ENCODE results near the gene IFNL3.
"Not testable (repeated sequence)": the region's sequence is repeated elsewhere in the genome, so short reads cannot be mapped to it uniquely, and the experiment has no call there.

DNA sequence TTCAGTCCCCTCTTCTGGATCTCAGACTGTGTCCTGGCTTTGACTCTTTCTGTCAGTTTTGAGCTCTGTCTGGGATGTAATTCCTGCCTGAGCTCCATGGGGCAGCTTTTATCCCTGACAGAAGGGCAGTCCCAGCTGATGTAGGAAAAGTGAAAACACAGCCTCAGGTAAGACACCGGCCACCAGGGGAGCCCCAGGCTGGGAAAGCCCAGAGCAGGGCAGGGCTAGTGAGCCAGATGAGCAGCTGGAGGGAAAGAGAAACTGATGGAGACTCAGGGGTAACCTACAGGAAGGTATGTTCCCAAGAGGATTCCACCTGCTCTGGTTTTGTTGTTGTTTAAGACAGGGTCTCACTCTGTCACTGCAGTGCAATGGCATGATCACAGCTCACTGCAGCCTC lies 360 bp upstream of the IFNL3 start:
- TF ChIP-seq, protein P1, sequence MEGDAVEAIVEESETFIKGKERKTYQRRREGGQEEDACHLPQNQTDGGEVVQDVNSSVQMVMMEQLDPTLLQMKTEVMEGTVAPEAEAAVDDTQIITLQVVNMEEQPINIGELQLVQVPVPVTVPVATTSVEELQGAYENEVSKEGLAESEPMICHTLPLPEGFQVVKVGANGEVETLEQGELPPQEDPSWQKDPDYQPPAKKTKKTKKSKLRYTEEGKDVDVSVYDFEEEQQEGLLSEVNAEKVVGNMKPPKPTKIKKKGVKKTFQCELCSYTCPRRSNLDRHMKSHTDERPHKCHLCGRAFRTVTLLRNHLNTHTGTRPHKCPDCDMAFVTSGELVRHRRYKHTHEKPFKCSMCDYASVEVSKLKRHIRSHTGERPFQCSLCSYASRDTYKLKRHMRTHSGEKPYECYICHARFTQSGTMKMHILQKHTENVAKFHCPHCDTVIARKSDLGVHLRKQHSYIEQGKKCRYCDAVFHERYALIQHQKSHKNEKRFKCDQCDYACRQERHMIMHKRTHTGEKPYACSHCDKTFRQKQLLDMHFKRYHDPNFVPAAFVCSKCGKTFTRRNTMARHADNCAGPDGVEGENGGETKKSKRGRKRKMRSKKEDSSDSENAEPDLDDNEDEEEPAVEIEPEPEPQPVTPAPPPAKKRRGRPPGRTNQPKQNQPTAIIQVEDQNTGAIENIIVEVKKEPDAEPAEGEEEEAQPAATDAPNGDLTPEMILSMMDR (IDR thresholded peaks at IDR 0.05): not testable (repeated sequence)
- not testable (repeated sequence) for TF ChIP-seq POLR2A, POLR2AphosphoS5 (IDR thresholded peaks at IDR 0.05)

All from suprapubic skin (tissue), 4 donors.